IPS DF 19.7 (cell line): Measurements from ENCODE around the gene PPFIA1.

ENCODE experiments used
- DNase-seq: peaks from one replicate; pipeline ENCODE4 v3.0.0-alpha.2; 2013; ENCODE audit warnings: low read depth, low spot score

Gene PPFIA1

DNA sequence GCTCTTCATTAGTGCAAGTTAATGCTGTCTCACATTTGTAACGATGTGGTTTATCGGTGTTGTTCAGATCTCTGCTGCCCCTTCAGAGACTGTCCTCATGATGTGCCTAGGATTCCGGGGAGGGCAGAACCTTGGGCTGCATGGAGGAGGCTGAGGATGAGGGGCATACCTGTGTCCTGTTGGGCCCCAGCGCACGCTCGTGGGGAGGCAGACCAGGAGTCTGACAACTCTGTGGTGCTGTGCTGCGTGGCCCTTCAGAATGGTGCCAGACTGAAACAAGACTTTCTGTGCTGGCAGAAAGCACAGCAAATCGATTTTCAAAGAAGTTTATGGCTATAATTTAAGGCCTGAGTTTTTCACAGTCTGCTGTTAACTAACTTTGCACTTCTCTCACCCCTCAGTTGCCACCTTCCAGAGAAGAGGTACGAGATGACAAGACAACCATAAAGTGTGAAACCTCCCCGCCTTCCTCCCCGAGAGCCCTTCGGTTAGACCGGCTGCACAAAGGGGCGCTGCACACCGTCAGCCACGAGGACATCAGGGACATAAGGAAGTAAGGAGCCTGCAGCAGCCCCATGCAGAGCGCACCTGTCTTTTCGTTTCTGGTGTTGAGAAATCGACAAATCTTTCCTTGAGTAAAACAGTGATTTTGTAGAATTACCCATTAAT, 83.5 kb downstream of the PPFIA1 start:
- no peak for DNase-seq

DNA sequence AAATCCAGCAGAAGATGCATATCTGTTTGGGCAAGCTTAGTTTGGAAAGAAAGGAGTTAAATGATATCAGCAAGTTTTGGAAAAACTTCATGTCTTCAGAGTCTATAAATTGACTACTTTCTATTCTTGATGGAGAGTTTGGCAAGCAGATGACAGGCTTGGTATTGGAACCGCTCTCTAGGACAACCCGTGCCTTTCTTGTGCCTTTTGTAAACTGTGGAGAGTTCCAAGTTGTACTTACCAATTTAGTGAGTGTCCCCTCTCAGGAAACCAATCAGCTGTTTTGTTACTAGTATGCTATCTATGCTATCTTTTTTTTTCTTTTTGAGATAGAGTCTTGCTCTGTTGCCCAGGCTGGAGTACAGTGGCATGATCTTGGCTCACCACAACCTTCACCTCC, 84.1 kb downstream of the PPFIA1 start:
- DNase-seq: no peak

DNA sequence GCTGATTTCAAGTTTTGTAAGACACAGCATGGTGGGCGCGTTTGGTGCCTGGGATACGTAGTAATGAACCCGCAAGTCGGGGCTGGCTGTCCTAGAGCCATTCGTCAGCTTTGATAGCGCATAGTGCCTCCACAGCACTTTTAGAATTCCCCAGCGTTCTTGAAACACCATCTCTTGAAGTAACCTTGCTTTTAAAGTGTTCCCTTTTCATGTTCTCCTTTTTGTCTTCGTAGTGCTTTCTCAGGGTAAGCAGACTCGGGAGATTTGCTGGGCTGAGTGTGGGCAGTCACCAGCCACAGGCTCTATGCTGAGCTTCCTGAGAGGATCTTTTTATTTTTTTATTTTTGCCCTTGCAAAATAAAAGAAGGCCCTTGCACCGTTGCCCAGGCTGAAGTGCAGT, 88.3 kb downstream of the PPFIA1 start:
- DNase-seq: no peak

DNA sequence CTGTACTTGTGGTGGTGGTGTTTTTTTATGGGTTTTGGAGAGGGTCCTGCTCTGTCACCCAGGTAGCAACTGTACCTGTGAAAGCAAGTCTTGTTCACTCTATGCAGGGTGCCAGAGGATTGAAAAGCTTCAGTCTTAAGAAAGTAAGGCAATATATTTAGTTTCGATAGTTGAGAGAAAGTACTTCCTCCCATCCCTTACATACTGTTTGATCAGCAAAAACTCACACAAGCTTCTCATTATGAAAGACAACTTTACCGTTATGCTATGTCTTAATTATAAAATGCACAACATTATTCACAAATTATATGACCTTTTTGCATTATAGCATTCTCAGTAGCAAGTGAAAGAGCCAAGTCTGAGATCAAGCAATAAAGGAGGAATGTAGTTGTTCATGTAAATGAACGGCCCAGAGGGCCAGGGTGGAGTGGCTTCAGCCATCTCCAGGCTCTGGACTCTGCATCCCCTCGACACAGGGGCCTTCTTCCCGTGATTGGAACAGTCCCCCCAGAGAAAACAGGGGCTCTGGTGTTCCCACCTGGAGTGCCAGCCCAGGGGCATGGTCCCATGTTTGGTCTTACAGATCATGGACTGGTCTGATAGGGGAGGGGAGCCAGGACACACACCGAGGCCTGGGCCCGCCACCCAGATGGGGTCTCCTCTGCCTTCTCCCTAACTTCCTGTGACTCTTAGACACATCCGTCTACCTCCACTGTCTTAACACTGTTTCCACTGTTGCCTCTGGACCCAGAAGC, 89.1 kb downstream of the PPFIA1 start:
- DNase-seq: no peak

DNA sequence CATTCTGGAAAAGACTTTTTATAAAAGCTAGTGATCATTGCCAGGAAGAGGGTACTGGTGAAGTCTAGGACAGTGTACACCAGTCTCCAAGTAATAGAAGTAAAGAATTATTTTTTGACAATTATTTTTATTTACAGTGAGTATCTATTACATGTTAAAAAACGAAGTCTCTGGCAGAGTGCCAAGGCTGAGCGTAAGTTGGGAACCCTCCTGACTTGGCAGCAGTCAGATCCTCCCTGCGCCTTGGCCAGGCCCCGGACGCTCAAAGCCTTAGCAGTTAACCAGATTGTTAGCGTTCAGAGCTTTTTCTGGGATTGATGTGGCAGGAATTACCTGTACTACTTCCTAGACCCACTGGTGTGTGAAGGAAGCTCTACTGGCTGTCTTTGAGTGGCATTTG, 89.7 kb downstream of the PPFIA1 start:
- no peak for DNase-seq

DNA sequence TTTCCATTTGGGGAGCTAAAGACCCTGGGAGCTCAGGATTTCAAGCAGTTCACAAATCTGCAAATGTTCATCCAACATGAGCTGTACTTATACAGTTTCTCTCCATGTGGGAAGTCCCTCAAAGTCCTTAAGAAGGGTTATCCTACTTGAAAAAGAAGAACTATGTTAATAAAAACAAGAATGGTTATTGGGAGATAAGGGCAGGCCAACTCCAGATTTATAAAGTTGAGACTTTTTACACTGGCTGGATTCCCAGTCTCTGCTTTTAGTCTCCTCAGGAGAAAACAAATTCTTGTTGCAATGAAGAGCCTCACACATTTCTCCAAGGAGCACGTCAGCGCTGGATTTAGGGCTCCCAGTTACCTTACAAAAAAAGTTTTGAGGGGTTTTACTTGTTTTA, 93.7 kb downstream of the PPFIA1 start:
- no peak for DNase-seq

DNA sequence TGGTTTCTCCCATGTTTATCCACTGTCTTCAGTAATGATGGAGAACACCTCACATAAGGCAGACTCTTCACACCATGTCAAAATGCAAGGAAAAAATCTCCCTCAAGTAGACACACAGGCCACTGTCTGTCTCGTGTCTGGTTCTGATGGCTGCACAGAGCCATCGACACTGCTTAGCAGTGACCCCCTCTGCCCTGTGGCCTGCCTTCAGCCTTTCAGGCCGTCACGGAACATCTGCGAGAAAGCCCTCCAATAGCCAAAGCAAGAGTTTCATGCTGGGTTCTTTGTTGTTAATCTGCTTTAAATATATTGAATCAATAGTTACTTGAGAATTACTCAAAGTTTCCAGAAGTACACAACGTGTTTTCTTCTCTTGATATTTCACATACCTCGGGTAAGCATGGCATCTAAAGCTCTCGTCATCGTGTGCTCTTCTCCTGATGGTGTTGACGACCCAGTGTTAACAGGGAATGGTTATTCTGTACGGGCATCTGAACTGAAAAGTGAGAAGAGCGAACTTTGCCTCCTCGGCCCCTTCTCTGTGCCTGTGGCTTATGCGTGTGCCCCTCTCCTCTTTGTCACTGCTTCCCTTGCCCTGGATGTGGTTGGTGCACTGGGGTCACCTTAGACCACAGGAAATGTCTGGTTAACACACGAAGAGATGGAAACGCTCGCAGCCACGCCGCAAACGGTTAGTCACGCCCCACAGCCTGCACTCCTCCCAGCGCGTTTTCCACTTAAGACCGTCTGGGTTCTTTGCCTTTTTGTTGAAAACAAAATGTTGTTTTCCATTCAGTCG, 94.5 kb downstream of the PPFIA1 start:
- DNase-seq: no peak

DNA sequence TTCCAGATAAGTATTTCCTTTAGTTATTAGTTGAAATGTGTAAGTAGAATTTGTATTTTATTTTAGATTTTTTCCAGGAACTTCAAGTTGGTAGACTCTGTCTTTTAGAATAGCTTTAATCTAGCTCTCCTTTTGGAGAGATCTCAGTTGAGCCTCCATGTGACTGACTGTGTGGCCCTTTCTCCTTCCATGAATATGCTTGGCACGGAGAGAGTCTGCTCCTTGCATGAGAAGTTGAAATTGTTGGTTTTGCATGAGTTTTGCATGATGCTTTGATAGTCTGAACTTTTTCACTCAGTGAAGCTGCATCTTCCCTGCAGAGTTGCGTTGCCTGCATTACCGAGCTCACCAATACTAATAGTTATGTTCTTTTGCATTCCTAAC, 95.0 kb downstream of the PPFIA1 start:
- DNase-seq: no peak

DNA sequence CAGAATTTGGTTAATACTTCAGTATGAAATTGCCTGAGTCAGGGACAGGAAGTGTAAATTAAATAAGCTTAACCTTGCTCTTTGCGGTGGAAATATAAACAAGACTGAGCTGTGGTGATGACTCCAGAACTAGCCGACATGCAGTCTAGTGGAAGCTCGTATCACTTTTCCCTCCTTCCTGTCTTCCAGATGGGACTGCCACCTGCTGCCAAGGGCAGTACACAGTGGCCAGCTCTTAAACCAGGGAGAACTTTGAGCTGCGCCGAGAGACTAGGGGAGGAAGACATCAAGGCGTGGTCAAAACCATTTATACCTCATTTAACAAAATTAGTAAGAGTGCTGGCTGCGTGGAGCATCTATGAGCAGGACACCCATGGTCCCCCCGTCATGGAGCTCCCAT, 96.6 kb downstream of the PPFIA1 start:
- DNase-seq: no peak

DNA sequence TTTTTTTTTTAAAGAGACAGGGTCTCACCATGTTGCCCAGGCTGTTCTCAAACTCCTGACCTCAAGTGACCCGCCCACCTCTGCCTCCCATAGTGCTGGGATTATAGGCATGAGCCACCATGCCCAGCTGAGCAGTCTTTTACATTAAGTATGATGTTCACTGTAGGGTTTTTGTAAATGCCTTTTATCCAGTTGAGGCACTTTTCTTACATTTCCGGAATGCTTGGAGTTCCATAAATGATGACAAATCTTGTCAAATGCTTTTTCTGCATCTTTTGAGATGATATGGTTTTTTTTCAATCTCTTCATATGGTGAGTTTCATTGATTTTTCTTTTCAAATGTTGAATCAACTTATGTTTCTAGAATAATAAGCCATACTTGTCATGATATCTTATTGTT, 98.5 kb downstream of the PPFIA1 start:
- DNase-seq: no peak

DNA sequence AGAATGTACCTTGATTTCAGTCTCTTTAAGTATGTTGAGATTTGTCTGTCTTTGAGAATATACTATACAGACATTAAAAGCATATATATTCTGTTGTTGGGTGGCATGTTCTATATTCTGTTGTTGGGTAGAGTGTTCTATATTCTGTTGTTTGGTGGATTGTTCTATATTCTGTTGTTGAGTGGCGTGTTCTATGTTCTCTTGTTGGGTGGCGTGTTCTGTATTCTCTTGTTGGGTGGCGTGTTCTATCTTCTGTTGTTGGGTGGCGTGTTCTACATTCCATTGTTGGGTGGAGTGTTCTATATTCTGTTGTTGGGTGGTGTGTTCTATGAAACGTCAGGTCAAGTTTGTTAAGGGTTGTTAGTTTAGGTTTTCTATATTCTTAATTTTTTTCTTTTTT, 100.8 kb downstream of the PPFIA1 start:
- no peak for DNase-seq

DNA sequence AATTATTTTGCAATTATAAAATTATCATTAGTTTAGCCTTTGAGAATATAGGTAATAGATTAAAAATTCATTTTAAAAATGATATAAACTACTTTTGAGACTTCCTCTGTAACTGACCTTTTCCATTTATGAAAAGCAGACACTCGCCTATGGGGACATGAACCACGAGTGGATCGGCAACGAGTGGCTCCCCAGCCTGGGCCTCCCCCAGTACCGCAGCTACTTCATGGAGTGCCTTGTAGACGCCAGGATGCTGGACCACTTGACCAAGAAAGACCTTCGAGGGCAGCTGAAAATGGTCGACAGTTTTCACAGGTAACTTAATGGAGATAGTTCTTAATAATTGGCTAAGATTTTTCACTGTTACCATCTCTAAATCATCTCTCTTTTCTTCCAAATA, 101.6 kb downstream of the PPFIA1 start:
- no peak for DNase-seq

DNA sequence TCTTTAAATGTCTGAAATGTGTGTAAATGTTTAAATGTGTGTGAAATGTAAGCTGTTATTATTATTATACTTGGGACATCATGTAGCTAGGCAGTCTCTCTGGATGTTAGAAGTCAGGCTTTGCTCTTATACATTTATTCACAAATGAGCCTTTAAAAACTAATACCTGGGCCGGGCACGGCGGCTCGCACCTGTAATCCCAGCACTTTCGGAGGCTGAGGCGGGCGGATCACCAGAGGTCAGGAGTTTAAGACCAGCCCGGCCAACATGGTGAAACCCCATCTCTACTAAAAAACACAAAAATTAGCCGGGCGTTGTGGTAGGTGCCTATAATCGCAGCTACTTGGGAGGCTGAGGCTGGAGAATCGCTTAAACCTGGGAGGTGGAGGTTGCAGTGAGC, 106.1 kb downstream of the PPFIA1 start:
- DNase-seq: no peak

DNA sequence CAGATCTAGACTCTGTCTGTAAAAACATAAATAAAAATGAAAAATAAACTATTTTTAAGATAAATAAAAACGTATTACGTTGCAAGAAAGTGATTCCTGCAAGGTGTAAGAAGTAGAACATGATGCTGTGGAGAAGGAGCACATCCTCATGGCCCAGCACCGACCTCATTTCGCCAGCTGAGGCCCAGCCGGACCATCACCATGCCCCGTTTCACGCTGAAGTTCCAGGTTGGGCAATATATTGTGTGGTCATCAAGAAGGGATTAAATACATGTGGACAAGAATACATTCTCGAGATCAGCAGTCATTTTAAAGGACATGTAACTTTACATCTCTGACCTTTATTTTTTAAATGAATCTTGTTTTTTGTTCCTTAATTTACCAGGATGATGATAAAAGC, 107.2 kb downstream of the PPFIA1 start:
- DNase-seq: no peak

DNA sequence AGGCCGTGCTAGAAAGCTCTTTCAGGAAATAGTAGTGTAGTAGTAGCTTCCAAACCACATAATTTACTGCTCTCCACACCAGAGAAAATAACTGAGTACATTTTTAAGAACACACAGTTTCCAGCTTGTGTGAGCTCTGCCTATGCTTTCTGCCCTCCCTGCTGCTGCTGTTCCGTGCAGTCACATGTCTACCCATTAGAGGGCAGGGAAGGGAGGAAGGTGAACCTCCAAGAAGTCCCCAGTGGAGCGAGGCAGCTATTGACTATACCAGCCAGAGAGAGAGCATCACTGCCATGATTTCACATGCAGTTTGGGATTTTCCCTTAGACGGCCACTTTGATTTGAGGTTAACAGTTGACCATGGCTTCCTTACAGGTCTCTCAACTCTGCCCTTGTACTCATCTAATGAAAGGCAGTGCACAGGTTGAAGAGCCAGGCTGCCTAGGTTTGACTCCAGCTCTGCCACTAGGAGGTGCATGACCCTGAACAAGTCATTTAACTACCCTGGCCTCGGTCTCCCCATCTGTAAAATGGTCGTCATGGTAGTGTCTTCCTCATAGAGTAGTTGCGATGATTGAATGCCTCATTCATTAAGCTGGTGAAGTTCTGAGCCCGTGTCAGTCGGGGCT, 108.1 kb downstream of the PPFIA1 start:
- DNase-seq: no peak

DNA sequence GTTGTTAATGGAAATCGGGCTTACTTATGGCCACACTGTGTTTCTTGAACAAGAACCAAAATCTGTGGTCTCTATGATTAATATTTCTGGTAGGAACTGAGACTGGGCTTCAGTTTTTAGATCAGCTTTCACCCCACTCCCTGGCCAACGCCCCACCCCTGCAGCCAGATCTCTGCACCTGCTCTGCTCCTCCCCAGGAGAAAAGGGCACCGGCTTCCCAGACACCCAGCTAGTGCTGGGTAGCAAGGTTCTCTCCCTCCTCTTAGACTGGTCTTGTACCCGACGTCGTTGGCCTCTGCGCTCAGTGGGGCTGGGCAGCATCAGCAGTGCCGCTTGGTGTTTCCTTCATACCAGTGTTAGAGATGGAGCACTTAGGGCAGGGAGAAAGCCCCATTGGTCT, 110.9 kb downstream of the PPFIA1 start:
- DNase-seq: no peak

DNA sequence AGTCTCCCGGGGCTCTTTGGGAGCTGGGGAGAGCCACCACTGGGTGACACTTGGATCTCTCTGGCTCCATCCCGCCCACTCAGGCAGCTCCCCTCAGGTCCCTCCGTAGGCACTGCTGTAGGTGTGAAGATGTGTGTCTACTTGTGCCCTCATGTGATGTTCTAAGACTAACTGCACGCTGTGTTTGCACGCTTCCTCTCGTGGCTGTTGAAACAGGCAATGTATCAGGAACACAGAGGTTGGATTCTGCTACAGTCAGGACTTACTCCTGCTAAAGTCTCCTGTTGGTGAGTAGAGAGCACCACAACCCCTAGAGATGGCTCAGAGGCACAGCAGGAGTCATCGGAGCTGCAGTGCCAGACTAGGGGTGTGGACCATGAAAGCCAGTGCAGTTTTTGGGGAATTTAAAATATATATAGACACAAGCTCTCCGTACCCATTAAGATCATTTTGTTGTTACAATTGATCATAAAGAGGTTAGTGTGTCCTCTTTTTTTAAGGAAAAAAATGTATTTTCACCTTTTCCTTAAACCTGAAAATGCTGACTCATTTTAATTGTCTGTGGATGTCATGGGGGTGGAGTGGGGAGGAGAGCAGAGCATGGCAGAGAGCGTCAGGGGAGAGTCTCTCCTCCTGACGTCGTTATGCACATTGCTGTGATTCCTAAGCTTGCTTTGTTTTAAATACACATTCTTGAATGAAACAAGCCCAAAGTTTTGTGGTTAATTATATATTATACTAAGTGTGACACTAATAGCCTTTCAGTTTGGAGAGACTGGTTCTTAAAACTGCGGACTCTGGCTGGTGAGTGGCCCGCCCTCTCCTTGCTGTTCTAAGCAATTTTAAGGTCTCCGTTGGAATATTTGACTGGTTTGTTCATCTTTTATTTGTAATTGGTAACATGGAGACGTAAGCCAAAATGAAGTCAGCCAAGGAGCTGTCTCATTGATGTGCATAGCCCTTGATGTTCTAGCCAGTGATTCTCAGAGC, 111.7 kb downstream of the PPFIA1 start:
- no peak for DNase-seq

DNA sequence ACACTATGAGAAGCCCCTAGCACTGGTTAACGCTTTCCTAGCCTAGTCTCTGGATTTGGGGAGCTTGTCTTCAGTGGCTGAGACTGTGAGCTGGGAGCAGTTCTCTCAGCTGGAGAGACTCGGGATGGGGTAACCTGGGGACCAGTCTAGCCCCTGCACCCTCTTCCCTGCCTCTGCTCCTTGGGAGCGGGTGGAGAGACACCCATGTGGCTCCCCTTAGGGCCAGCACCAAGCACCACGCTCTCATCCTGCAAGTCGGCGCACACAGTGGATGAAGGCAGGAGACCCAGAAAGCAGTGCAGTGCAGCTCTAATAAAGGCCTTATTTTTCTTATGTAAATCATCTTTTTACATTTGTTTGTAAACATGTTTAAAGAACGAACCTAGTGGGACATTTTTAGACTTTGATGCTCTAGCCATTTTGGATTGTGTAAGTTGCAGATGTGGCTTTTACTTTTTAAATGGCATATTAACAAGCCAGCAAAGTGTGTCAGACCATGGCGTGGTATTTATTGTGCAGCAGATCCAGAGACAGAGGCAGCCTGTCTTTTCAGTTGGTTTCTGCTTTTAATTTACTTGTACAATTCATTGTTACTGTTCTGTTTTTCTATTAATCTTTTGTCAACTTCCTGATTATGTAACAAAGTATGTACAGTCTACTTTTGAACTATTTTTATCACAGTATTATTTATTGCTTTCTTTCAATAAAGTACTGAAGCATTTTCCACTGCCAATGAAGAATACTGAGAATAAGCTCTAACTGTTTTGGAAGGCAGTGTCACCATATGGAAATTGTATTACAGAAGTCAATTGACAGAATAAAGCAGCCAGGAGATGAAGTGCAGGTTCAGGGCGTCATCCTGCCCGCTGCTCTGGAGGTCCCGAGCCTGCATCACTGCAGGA, 113.4 kb downstream of the PPFIA1 start:
- no peak for DNase-seq

DNA sequence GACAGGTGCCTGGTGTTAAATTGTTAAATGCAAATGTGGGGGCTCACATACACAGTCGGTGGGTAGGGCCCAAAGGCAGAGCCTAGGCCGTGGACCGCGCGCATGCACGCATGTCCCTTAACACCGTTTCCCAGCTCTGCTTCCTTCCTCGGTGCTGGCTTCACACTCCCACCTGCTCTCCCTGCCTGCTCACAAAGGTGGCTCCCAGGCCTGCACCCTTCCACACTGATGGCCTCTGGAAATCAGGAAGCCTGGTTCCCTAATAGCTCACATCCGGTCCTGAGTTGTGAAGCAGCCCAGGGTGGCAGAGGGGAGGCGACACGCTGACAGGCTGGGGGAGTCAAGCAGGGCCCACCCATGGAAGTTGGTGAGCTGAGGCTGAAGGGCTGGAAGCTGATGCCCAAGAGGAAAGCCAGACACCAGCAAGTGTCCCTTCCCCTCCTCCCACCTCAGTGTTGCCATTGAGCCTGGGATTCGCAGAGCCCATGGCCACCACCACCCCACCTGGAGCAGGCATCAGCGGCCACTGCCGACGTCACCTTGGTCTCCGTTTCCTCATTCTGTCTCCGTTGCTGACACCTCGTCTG, 114.2 kb downstream of the PPFIA1 start:
- DNase-seq: no peak

DNA sequence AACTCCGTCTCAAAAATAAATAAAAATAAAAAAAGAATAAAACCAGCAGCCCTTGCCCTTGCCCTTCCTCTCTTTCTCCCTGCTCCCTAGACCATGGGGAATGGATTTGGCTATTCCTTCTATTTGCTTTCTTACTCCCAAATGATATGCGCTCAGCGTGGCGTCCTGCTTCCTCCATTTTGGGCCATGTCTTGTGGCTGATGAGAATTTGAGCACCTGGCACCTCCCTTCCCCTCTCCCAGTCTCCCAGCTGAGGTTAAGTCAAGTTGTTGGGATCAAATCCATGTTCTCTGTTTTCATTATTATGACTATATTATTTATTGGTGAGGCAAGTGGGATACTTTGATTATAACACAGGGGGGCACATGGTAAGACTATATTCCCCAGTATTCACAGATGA, 117.1 kb downstream of the PPFIA1 start:
- no peak for DNase-seq
